WTC11 (cell line): ENCODE results near the gene IL6R.

Experiments
- AFF4 ChIP-seq: sonication (generic); formaldehyde crosslinking; IDR thresholded peaks from 2 replicates; pipeline ENCODE4 v1.8.1; 2023; ENCODE audit warnings: mild to moderate bottlenecking, missing genetic modification reagents, borderline replicate concordance
- ATF1 ChIP-seq: sonication (generic); formaldehyde crosslinking; IDR thresholded peaks from 2 replicates; pipeline ENCODE4 v1.8.1; 2023; ENCODE audit warnings: mild to moderate bottlenecking, moderate library complexity, missing genetic modification reagents
- CTCF ChIP-seq: fragments of 200-600 bp; IDR thresholded peaks from 2 replicates; pipeline ENCODE4 v1.8.0; 2022; ENCODE audit warnings: antibody characterized with exemption
- E2F1 ChIP-seq: sonication (generic); formaldehyde crosslinking; IDR thresholded peaks from 2 replicates; pipeline ENCODE4 v1.8.0; 2022; ENCODE audit warnings: mild to moderate bottlenecking, missing genetic modification reagents
- E2F4 ChIP-seq: sonication (generic); formaldehyde crosslinking; IDR thresholded peaks from 2 replicates; pipeline ENCODE4 v1.8.1; 2022; ENCODE audit warnings: low read depth, mild to moderate bottlenecking, moderate library complexity, missing genetic modification reagents, borderline replicate concordance
- HMGXB4 ChIP-seq: sonication (generic); formaldehyde crosslinking; IDR thresholded peaks from 2 replicates; pipeline ENCODE4 v1.8.1; 2023; ENCODE audit warnings: mild to moderate bottlenecking, moderate library complexity, missing genetic modification reagents
- MLX ChIP-seq: sonication (generic); formaldehyde crosslinking; IDR thresholded peaks from 2 replicates; pipeline ENCODE4 v1.8.1; 2023; ENCODE audit warnings: mild to moderate bottlenecking, missing genetic modification reagents, moderate library complexity
- ZBTB21 ChIP-seq: sonication (generic); formaldehyde crosslinking; IDR thresholded peaks from 2 replicates; pipeline ENCODE4 v1.8.1; 2023; ENCODE audit warnings: mild to moderate bottlenecking, missing genetic modification reagents, borderline replicate concordance

GRCh38 chr1:154414606-154415005 is 9.5 kb downstream of the IL6R start:
- TF ChIP-seq E2F1 (no peak), CTCF (no peak), ATF1 (no peak), AFF4 (no peak), MLX (CRISPR knock-in tag) (no peak), E2F4 (CRISPR knock-in tag) (no peak), HMGXB4 (no peak), ZBTB21 (CRISPR knock-in tag) (no peak)
